ENCODE measurements around the gene WASF2. TPM values are rescaled to one million over a fixed set of nuclear protein-coding genes. Genes with fewer than 3 reads are reported as not detected.
"Not testable (repeated sequence)": the region's sequence is repeated elsewhere in the genome, so short reads cannot be mapped to it uniquely, and the experiment has no call there.

The WASF2 gene
- total RNA-seq, 4 donors from 2014 or later = 53.7 to 92.8 (median 79.8) TPM

GRCh38 chr1:27503844-27504587 lies 14.0 kb upstream of the WASF2 start:
- H3K36me3 ChIP-seq = no peaks in the 10 kb centered on the region
- 16 to 32% methylated on average over 7 of the region's 12 CpGs for WGBS, 2 donors
- TF ChIP-seq CTCF (IDR thresholded peaks at IDR 0.05) (no peak), POLR2A (IDR thresholded peaks at IDR 0.05) (no peak)
- H3K27me3 ChIP-seq = no peaks in the 10 kb centered on the region
- H3K27ac ChIP-seq = peak overlapping the region; percentile 92 to 96 (median 94)
- no peak for DNase-seq
- intact Hi-C loops (cut with DNase I) = no loop called here
- H3K4me3 ChIP-seq = peak overlapping the region in 3 of 4 donors; percentile 11 to 37 (median 17)
- H3K4me1 ChIP-seq = peaks cover 36 to 64% (median 37%) of the 10 kb centered on the region in 3 donors
- H3K9me3 ChIP-seq = no peaks in the 10 kb centered on the region

GRCh38 chr1:27503033-27503432 lies 13.1 kb upstream of the WASF2 start:
- H3K9me3 ChIP-seq = no peaks in the 10 kb centered on the region
- no peak overlapping the region for H3K4me3 ChIP-seq
- DNase-seq = no peak
- WGBS, 2 donors = 69 to 92% methylated on average over 2 of the region's 2 CpGs
- peak overlapping the region; percentile 92 to 96 (median 94) for H3K27ac ChIP-seq
- TF ChIP-seq POLR2A (IDR thresholded peaks at IDR 0.05) = no peak
- TF ChIP-seq CTCF (IDR thresholded peaks at IDR 0.05) = no peak
- no peaks in the 10 kb centered on the region for H3K36me3 ChIP-seq
- H3K4me1 ChIP-seq = peaks cover 29 to 54% (median 33%) of the 10 kb centered on the region in 3 donors
- intact Hi-C loops (cut with DNase I) = no loop called here
- H3K27me3 ChIP-seq = no peaks in the 10 kb centered on the region

DNA sequence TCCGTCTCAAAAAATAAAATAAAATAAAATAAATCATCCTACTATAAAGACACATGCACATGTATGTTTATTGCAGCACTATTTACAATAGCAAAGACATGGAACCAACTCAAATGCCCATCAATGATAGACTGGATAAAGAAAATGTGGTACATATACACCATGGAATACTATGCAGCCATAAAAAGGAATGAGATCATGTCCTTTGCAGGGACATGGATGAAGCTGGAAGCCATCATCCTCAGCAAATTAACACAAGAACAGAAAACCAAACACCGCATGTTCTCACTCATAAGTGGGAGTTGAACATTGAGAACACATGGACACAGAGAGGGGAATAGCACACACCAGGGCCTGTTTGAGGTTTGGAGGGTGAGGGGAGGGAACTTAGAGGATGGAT lies 11.2 kb upstream of the WASF2 start:
- intact Hi-C loops (cut with DNase I); H3K27me3 ChIP-seq; H3K36me3 ChIP-seq; H3K4me3 ChIP-seq; H3K27ac ChIP-seq; H3K9me3 ChIP-seq; DNase-seq: not testable (repeated sequence)
- 92 to 98% methylated on average over 2 of the region's 2 CpGs for WGBS, 2 donors
- peaks cover 23 to 53% (median 34%) of the 10 kb centered on the region in 3 donors for H3K4me1 ChIP-seq

- no peak for DNase-seq
- H3K9me3 ChIP-seq = no peaks in the 10 kb centered on the region
- no peaks in the 10 kb centered on the region for H3K36me3 ChIP-seq
- intact Hi-C loops (cut with DNase I) = no loop called here
- WGBS, 2 donors = 100% methylated on average over 1 to 2 of the region's 2 CpGs
- TF ChIP-seq POLR2A (IDR thresholded peaks at IDR 0.05) (no peak), CTCF (IDR thresholded peaks at IDR 0.05) (no peak)
- no peak overlapping the region for H3K27ac ChIP-seq
- no peaks in the 10 kb centered on the region for H3K27me3 ChIP-seq
- no peak overlapping the region for H3K4me3 ChIP-seq
- H3K4me1 ChIP-seq = peaks cover 7 to 33% (median 14%) of the 10 kb centered on the region in 3 donors
Observed at GRCh38 chr1:27499142-27499541, 9.2 kb upstream of the WASF2 start.

DNA sequence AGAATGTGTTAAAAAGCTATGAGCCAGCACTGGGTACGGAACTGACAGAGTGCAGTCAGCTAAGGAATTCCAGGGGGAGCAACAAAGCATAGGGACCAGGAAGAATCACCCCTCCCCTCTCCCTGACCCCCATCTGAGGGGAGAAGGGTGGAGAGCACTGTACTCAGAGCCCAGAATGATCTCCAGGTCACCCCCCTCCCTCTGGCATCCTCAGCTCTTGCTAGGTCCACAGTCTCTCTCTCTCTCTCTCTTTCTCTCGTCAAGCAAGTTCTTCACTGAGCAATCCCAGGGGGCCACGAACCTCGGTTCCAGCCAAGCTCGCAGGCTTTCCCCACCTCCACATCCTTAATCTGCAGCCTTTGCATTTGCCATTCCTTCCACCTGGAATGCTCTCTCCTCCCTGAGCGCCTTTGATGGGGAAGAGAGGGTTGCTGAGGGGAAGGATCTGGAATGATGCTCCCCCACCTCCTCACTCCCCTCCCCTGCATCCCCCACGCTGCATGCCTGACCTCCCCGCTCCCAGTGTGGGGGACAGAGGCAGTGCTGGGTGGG lies 6.7 kb upstream of the WASF2 start:
- 26 to 27% methylated on average over 5 to 7 of the region's 8 CpGs for whole genome bisulfite sequencing, 2 donors
- Histone ChIP-seq H3K27ac (no peak overlapping the region), H3K27me3 (no peaks in the 10 kb centered on the region), H3K9me3 (no peaks in the 10 kb centered on the region), H3K4me3 (peak overlapping the region in 1 of 4 donors; percentile 37), H3K4me1 (peaks cover 8 to 28% (median 15%) of the 10 kb centered on the region in 3 donors), H3K36me3 (no peaks in the 10 kb centered on the region)
- TF ChIP-seq POLR2A (IDR thresholded peaks at IDR 0.05) (no peak), CTCF (IDR thresholded peaks at IDR 0.05) (no peak)
- intact Hi-C loops (cut with DNase I) = no loop called here
- no peak for DNase-seq

Measured in esophagus squamous epithelium (tissue), 5 donors.